Stimulated activated CD8-positive, alpha-beta memory T cell treated with anti-CD3 and anti-CD28 coated beads, Interleukin-15, amount 100 ng/mL, for 4 hours (primary cell): ENCODE data around the gene SYN1.
"Not testable (repeated sequence)": the region's sequence is repeated elsewhere in the genome, so short reads cannot be mapped to it uniquely, and the experiment has no call there.

Experiments
- DNase-seq, 2 donors: peaks; one replicate each; pipeline ENCODE4 v3.0.0-alpha.2; 2020; ENCODE audit warnings: low read depth in 2 of 2

Gene SYN1

GRCh38 chrX:47633689-47634590, 14.3 kb upstream of the SYN1 start:
- no peak for DNase-seq

- no peak for DNase-seq
Measured at GRCh38 chrX:47632666-47633065, 13.0 kb upstream of the SYN1 start.

- DNase-seq, result no peak
Measured at GRCh38 chrX:47631676-47632075, 12.0 kb upstream of the SYN1 start.

GRCh38 chrX:47629419-47630200, 10.0 kb upstream of the SYN1 start, which contains the start of gene CFP:
Gene CFP, minus strand, starts transcription at chrX:47629930. Its CDS starts 86 bp downstream, at chrX:47629844.
- no peak for DNase-seq

GRCh38 chrX:47628982-47629381, 9.3 kb upstream of the SYN1 start:
- DNase-seq, result no peak

GRCh38 chrX:47625365-47625764, 5.7 kb upstream of the SYN1 start:
- no peak for DNase-seq

GRCh38 chrX:47623540-47624027, 3.9 kb upstream of the SYN1 start:
- peak in 1 of 2 donors; percentile 13 for DNase-seq

- no peak for DNase-seq
Measured at GRCh38 chrX:47621851-47622250, 2.2 kb upstream of the SYN1 start.

GRCh38 chrX:47620303-47620685, 637 bp upstream of the SYN1 start:
- no peak for DNase-seq

- no peak for DNase-seq
Measured at GRCh38 chrX:47618923-47619485, 653 bp downstream of the SYN1 start.

- no peak for DNase-seq
Measured at GRCh38 chrX:47614618-47615017, 5.0 kb downstream of the SYN1 start.

- DNase-seq, result no peak
Measured at GRCh38 chrX:47613082-47613481, 6.6 kb downstream of the SYN1 start.

- DNase-seq, result no peak
Measured at GRCh38 chrX:47612418-47612817, 7.2 kb downstream of the SYN1 start.

GRCh38 chrX:47611926-47612325, 7.7 kb downstream of the SYN1 start:
- no peak for DNase-seq

GRCh38 chrX:47611489-47611888, 8.2 kb downstream of the SYN1 start:
- no peak for DNase-seq

- DNase-seq, result no peak
Measured at GRCh38 chrX:47610511-47610910, 9.1 kb downstream of the SYN1 start.

GRCh38 chrX:47608130-47608810, 11.4 kb downstream of the SYN1 start:
- DNase-seq, result no peak

GRCh38 chrX:47607091-47607490, 12.6 kb downstream of the SYN1 start:
- no peak for DNase-seq

GRCh38 chrX:47605024-47605423, 14.6 kb downstream of the SYN1 start:
- no peak for DNase-seq

- not testable (repeated sequence) for DNase-seq
Measured at GRCh38 chrX:47603125-47603524, 16.5 kb downstream of the SYN1 start.

GRCh38 chrX:47597222-47597621, 22.4 kb downstream of the SYN1 start:
- no peak for DNase-seq

- DNase-seq, result no peak
Measured at GRCh38 chrX:47596256-47596655, 23.4 kb downstream of the SYN1 start.
